IPS-NIHi11 (cell line): ENCODE measurements around the gene WDR89.
"Not testable (repeated sequence)": the region's sequence is repeated elsewhere in the genome, so short reads cannot be mapped to it uniquely, and the experiment has no call there.

Source experiments
- DNase-seq: peaks from one replicate; pipeline ENCODE4 v3.0.0; 2012; ENCODE audit warnings: mixed read lengths, low spot score

The WDR89 gene

GRCh38 chr14:63641473-63642228, at the start of gene WDR89:
Gene WDR89 (minus strand): TSS chr14:63641871. CDS start chr14:63599942, 41,929 bp downstream.
- DNase-seq: peak; percentile 97

- no peak for DNase-seq
Measured at GRCh38 chr14:63689132-63689531, 47.5 kb upstream of the WDR89 start.

GRCh38 chr14:63686926-63687325, 45.3 kb upstream of the WDR89 start:
- DNase-seq: no peak

- no peak for DNase-seq
Measured at GRCh38 chr14:63685401-63685800, 43.7 kb upstream of the WDR89 start.

- no peak for DNase-seq
Measured at GRCh38 chr14:63682727-63683593, 41.3 kb upstream of the WDR89 start.

- no peak for DNase-seq
Measured at GRCh38 chr14:63678536-63678935, 36.9 kb upstream of the WDR89 start.

GRCh38 chr14:63677891-63678379, 36.3 kb upstream of the WDR89 start:
- no peak for DNase-seq

GRCh38 chr14:63676615-63677014, 34.9 kb upstream of the WDR89 start:
- no peak for DNase-seq

GRCh38 chr14:63673886-63674497, 32.3 kb upstream of the WDR89 start:
- DNase-seq: no peak

GRCh38 chr14:63673255-63673654, 31.6 kb upstream of the WDR89 start:
- no peak for DNase-seq

GRCh38 chr14:63672417-63673180, 30.9 kb upstream of the WDR89 start:
- no peak for DNase-seq

- DNase-seq: no peak
Measured at GRCh38 chr14:63671987-63672386, 30.3 kb upstream of the WDR89 start.

- DNase-seq: no peak
Measured at GRCh38 chr14:63670692-63671091, 29.0 kb upstream of the WDR89 start.

GRCh38 chr14:63666335-63666734, 24.7 kb upstream of the WDR89 start:
- no peak for DNase-seq

GRCh38 chr14:63663428-63664341, 22.0 kb upstream of the WDR89 start:
- peak; percentile 21 for DNase-seq

- no peak for DNase-seq
Measured at GRCh38 chr14:63662776-63663175, 21.1 kb upstream of the WDR89 start.

GRCh38 chr14:63661881-63662280, 20.2 kb upstream of the WDR89 start:
- not testable (repeated sequence) for DNase-seq

GRCh38 chr14:63659726-63660125, 18.1 kb upstream of the WDR89 start:
- DNase-seq: no peak

- DNase-seq: no peak
Measured at GRCh38 chr14:63656194-63656593, 14.5 kb upstream of the WDR89 start.

- no peak for DNase-seq
Measured at GRCh38 chr14:63654936-63655335, 13.3 kb upstream of the WDR89 start.

- DNase-seq: no peak
Measured at GRCh38 chr14:63654346-63654745, 12.7 kb upstream of the WDR89 start.
